GM19463 (cell line): Measurements from ENCODE around the gene TAOK1.
"Not testable (repeated sequence)": the region's sequence is repeated elsewhere in the genome, so short reads cannot be mapped to it uniquely, and the experiment has no call there.

ENCODE experiments used
- ATAC-seq: cut with Tn5 transposase; IDR thresholded peaks from one replicate; pipeline ENCODE4 v1.9.1; 2021; ENCODE audit warnings: mild to moderate bottlenecking, moderate library complexity; ENCODE audit not compliant: unreplicated experiment

TAOK1 gene

GRCh38 chr17:29389982-29390850 lies at the start of gene TAOK1:
TAOK1 (plus strand) TSS chr17:29390363; CDS start chr17:29451549, 61,186 bp downstream.
- ATAC-seq = peak; percentile 84

GRCh38 chr17:29341726-29342125 lies 48.4 kb upstream of the TAOK1 start:
- ATAC-seq = no peak

GRCh38 chr17:29342158-29342765 lies 47.9 kb upstream of the TAOK1 start:
- no peak for ATAC-seq

- ATAC-seq = no peak
Observed at GRCh38 chr17:29344201-29344856, 45.8 kb upstream of the TAOK1 start.

GRCh38 chr17:29345066-29345465 lies 45.1 kb upstream of the TAOK1 start:
- no peak for ATAC-seq

GRCh38 chr17:29345470-29345869 lies 44.7 kb upstream of the TAOK1 start:
- not testable (repeated sequence) for ATAC-seq

GRCh38 chr17:29346462-29346861 lies 43.7 kb upstream of the TAOK1 start:
- ATAC-seq = no peak

GRCh38 chr17:29347831-29348629 lies 42.1 kb upstream of the TAOK1 start:
- no peak for ATAC-seq

- ATAC-seq = no peak
Observed at GRCh38 chr17:29349409-29349808, 40.8 kb upstream of the TAOK1 start.

- no peak for ATAC-seq
Observed at GRCh38 chr17:29352146-29352545, 38.0 kb upstream of the TAOK1 start.

- no peak for ATAC-seq
Observed at GRCh38 chr17:29357232-29357631, 32.9 kb upstream of the TAOK1 start.

- ATAC-seq = no peak
Observed at GRCh38 chr17:29357821-29358232, 32.3 kb upstream of the TAOK1 start.

- ATAC-seq = no peak
Observed at GRCh38 chr17:29358416-29358815, 31.7 kb upstream of the TAOK1 start.

- no peak for ATAC-seq
Observed at GRCh38 chr17:29359777-29360176, 30.4 kb upstream of the TAOK1 start.

GRCh38 chr17:29363716-29364115 lies 26.4 kb upstream of the TAOK1 start:
- ATAC-seq = no peak

- ATAC-seq = no peak
Observed at GRCh38 chr17:29364691-29365090, 25.5 kb upstream of the TAOK1 start.

- no peak for ATAC-seq
Observed at GRCh38 chr17:29368161-29368560, 22.0 kb upstream of the TAOK1 start.

- ATAC-seq = no peak
Observed at GRCh38 chr17:29368926-29369325, 21.2 kb upstream of the TAOK1 start.

GRCh38 chr17:29369831-29370735 lies 20.1 kb upstream of the TAOK1 start:
- no peak for ATAC-seq
